Caki2 (cell line): ENCODE results near the gene PBXIP1. TPM values are rescaled to one million over a fixed set of nuclear protein-coding genes. Genes with fewer than 3 reads are reported as not detected.
"Not testable (repeated sequence)": the region's sequence is repeated elsewhere in the genome, so short reads cannot be mapped to it uniquely, and the experiment has no call there.

ENCODE experiments used
- DNase-seq: peaks from one replicate; pipeline ENCODE4 v3.0.0-alpha.2; 2015; ENCODE audit warnings: low read depth
- in situ Hi-C: cut with HindIII; loops from 2 replicates; pipeline ENCODE4 v1.10.0; 2016; ENCODE audit warnings: low sequenced_read_pairs, low pct_unique_long_range_greater_than_20kb, mixed read lengths
- total RNA-seq: library from RNA; depleted of rRNA; stranded (reverse); fragments of >200 nt; shearing (Covaris generic); gene quantifications from 2 replicates; pipeline ENCODE4 v1.2.3, GENCODE V29; 2014; ENCODE audit warnings: low replicate concordance

PBXIP1 gene
- total RNA-seq, 1 experiment from 2014 or later, result 33.0 TPM

DNA sequence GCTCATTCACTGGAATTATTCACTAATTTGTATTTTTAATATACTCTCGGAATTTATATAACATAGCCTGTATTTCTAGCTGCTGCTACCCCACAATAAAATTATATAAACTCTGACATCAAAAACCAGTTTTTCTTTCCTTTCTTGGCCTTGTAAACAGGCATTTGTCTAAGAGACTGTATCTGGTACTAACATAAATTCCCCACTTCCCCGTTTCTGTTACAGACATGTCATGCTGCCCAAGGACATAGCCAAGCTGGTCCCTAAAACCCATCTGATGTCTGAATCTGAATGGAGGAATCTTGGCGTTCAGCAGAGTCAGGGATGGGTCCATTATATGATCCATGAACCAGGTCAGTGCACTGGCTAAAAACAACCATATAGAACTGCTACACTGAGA, 21.9 kb upstream of the PBXIP1 start:
- DNase-seq, in situ Hi-C loops: not testable (repeated sequence)

DNA sequence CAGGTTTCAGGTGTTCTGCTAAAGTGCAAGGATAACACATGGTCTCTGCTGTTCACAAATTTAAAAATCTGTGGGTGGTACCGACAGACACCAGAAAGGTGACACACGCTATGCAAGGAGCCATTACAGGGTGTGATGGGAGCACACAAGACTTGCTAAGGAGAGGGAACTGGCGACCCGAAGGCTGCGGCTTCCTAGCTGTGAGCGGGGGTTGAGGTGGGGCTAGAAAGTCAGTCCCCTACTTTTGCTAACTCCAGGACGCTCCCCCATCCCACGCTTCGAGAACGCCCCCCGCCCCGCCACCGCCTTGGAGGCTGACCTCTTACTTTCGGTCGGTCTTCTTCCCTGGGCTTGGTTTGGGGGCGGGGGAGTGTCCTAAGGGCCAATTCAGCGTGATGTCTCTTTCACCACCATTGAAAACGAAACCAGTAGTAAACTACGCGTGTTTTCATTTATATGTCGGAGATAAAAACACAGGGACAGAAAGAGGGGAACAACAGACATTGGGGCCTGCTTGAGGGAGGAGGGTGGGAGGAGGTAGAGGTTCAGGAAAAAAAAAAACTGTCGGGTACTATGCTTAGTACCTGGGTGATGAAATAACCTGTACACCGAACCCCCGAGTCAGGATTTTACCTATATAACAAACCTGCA, 19.6 kb upstream of the PBXIP1 start:
- in situ Hi-C loops, result no loop called here
- peak; percentile 63 for DNase-seq

DNA sequence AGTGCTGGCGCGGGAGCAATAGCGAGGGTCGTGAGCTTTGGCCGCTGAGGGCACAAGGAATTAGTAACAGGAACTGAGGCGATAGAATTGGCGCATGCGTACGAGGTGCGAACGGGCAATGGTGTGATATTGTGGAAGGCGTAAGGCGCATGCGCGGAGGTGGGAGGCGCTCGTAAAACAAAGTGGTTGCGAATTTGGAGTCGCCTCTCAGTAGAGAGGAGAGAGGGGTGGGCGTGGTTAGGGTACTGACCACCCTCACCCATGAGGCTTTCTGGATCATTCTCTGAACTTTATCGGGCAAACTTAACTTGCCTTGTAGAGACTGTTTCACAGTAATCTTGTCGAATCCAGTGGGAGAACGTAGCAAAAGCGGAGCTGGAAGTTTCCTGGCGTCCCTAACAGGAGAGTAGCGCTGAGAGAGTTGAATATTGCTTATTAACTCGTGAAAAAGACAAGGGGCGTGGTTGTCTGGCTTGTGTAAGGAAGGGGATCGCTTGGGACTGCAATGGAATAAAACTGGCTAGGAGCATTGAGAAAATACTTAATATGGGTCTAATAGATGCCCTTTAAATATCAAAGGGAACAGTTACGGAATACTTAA, 19.0 kb upstream of the PBXIP1 start:
- peak; percentile 96 for DNase-seq
- in situ Hi-C loops, result no loop called here

DNA sequence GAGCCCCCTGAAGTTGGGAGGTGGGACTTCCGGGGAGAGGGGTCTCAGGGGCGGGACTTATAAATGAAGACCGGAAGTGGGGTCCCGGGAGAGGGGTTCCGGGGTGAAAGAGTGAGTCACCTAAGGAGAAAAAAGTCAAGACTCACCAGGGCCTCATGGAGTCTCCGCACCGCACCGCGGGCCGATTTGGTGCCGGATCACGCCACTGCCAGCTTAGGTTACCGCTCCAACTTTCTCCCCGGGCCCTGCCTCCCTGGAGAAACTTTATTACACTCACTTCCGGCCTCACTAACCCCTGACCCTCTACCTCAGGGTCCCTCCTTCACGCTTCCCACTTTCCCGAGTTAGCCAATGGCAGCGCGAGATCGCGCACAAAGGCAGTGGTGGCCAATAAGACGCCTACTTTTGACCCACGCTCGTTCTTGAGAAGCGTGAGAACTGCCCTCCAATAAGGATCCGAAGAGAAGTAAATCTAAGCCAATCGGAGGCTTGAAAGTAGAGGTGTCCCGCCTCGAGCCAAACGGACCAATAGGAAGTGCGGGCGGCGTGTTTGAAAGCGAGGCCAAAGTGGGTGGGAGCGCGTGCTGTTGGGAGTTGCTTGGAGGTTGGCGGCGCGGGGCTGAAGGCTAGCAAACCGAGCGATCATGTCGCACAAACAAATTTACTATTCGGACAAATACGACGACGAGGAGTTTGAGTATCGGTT, 18.4 kb upstream of the PBXIP1 start, which contains the start of gene CKS1B:
TSS of gene CKS1B (plus strand) at position 580 of the 706 bp plus-strand sequence. CDS start at position 645, 65 bp downstream.
- in situ Hi-C loops, result no loop called here
- peak; percentile 100 for DNase-seq

DNA sequence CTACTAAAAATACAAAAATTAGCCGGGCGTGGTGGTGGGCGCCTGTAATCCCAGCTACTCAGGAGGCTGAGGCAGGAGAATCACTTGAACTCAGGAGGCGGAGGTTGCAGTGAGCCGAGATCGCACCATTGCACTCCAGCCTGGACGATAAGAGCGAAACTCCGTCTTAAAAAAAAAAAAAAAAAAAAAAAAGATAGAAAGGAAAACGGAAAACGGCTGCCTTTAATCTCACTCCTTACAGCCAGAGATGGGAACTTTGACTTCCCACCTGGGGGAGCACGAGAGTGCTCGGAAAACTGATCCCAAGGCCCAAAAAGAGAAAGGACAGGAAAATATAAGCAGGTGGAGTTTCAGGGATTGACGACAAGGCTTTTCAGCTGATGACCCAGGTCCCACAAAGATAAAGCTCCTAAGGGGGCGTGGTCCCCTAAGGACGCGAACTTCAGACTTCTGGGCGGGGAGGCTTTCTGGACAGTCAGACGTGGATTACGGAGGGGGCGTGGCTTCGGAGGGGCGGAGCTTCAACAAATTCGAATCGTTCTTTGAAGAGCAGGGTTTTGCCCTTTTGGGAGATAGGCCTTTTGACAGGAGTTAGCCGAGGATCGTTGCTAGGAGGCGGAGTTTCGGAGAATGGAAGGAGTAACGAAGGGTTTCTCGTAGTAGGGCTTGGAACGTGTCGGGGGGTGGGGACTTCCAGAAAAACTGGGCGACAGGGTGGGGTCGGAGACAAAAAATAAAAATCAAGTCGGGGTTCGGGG, 17.6 kb upstream of the PBXIP1 start:
- in situ Hi-C loops, result no loop called here
- DNase-seq, result peak; percentile 98

DNA sequence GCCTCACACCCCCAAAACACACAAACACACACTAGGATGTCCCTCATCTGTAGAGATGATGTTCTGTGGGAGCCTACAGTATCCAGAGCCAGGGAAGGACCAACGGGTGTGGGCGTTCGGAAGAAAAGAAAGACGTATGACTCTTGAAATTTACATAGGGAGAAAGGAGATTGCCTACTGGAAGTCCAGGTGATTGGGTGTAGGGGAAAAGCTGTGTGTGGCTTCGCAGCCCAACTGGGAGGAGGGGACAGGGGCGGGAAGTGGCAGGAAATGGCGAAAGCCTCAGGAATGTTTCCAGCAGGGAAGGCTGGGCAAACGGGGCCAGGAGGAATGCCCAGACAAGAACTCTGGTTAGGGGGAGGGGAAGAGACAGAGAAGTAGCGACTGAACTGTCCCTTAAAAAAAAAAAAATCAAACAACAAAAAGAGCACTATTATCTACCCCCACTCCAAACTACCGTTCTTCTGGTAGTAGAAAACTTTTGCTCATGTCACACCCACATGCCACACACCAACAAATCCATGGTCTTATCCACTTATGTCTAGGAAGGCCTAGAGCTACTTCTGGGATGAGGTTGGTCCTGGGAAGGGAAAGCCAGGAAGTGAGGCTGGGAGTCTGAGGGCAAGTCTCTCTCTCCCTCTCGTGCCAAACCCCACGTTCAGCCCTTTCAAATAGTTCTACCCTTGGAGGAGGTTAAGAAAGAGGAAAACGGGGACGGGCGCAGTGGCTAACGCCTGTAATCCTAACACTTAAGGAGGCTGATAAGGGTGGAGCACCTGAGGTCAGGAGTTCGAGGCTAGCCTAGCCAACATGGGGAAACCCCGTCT, 16.8 kb upstream of the PBXIP1 start:
- DNase-seq, result peak; percentile 97
- in situ Hi-C loops, result no loop called here

DNA sequence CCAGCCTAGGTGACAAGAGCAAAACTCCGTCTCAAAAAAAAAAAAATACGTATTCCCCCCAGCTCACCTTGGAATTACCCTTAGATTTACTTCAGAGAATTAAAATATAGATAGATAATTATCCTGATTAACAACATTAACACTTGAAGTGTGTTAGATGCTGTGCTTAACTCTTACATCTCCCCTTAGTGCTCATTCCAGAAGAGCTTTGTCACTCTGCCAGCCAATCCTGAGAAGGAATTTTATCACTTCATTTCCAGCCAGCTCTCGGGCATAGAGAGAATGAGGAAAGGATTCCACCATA, 16.3 kb upstream of the PBXIP1 start:
- in situ Hi-C loops, result no loop called here
- DNase-seq, result no peak

DNA sequence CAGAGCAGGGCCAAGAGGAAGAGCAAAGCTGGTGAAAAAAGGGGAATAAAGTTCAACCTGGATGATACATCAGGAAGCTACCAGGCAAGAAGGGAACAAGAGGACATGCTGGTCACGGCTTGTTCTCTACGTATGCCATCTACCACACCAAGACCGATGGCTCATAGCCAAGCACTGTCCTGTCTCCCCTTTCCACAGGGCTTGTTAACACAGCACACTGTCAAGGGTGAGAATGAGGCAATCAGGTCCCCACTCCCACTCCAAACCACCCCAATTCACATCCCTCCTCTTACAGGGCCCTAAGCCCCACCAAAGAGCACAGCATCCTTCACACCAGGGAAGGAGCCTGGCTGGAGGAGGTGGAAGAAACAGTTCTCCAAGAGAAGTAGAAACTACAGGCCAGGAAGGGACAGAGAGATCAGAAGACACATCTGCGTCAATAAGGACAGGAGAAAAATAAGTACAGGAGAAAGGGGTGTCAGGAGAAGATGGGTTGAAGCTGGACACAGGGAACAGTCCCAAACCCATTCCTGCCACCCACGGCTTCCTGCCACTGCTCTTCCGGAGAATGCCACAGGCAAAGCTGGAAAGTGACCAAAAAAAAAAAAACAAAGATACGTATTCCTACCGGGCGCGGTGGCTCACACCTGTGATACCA, 15.6 kb upstream of the PBXIP1 start:
- no peak for DNase-seq
- in situ Hi-C loops, result no loop called here

DNA sequence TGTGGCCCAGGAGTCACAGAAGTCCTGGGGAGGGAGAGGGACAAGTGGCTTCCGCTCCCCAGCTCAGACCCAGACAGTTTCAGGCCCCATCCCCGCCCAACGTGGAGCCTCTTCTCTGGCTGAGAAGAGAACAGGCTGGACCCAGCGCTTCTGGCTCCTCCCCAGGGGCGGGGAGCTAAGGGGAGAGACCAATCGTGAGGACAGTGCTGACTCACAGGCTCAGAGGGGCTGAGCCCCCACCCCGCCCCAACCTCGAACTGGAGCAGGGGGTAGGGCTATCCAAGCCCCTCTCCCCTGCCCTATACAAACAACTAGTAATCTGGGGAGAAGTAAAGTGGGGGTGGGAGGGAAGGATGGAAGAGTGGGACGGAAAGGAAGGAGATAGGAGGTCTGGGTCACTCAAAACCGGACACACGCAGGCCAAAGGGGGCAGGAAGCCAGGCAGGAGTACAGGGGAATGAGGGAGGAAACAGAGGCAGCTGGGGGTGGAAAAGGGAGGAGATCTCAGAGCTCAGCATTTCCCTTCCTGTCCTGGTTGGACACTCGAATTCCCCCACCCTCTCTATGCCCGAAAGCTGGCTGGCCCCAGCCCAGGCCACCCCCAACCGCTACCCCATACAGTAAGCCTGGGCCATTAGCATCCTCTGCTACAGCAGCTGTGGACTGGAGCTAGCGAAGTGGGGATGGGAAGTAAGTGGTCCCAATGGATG, 14.9 kb upstream of the PBXIP1 start, which contains the start of gene SHC1:
TSS of gene SHC1 (minus strand) at position 117 of the 710 bp plus-strand sequence. CDS start 221 bp downstream, outside the sequence.
- in situ Hi-C loops, result no loop called here
- DNase-seq, result peak; percentile 87

DNA sequence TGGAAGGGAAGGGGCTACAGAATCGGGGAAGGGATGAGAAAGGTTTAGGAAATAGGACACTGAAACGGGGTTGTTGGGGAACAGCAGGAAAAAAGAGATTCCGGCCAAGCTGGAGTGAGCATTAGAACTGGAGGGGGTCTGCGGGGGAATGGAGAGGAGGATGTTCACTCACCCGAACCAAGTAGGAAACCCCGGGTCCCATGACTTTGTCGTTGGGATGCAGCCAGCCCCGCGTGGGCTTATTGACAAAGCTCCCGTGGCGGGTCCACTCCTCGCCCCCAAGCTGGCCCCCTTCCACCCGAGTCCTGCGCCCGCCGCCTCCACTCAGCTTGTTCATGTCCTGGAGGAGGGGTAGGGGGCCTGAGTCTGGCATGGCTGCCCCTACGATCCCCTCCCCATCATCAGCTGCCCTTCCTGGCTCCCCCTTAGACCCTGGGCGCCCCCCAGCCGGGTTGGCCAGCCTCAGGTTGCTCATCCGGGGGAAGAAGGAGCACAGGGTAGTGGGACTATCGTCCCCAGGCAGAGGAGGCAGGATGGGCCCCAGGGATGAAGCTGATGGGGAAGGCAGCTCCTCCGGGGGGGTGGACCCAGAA, 14.1 kb upstream of the PBXIP1 start:
- in situ Hi-C loops, result no loop called here
- no peak for DNase-seq

DNA sequence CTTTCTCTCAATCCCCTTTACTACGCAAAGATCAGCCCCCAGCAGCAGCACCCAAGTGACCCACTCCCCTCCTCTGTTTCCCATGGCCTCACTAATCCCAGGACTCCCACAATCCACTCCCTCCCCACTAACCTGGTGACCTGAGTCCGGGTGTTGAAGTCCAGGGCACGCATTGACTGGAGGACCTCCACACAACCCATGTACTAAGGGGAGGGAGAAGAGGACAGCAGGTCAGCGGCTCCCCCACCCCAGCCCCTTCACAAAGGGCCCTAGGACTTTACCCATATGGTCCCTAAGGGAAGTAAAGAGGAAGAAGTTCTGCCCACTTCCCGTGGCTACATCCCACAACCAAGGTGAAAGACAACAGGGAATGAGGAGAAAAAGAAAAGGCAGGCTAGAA, 13.3 kb upstream of the PBXIP1 start:
- in situ Hi-C loops, result no loop called here
- no peak for DNase-seq

DNA sequence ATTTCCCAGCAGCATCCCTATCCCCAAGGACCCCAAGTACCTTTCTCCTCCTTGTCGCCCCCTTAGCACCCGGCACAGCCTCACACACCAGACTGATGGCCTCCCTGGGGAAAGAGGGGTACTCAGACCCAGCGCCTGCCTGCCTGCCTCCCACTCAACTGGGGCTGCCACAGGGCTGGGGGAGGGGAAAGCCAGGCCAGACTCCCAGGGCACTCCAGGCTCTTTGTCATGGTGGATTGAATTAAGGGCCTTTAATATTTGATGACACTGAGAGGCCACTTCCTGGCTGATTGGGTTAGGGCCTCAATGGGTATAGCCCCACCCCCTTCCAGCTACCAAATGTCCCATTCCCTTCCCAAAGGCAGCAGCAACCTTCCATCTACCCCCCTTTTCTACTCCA, 12.8 kb upstream of the PBXIP1 start:
- DNase-seq, result no peak
- in situ Hi-C loops, result no loop called here

DNA sequence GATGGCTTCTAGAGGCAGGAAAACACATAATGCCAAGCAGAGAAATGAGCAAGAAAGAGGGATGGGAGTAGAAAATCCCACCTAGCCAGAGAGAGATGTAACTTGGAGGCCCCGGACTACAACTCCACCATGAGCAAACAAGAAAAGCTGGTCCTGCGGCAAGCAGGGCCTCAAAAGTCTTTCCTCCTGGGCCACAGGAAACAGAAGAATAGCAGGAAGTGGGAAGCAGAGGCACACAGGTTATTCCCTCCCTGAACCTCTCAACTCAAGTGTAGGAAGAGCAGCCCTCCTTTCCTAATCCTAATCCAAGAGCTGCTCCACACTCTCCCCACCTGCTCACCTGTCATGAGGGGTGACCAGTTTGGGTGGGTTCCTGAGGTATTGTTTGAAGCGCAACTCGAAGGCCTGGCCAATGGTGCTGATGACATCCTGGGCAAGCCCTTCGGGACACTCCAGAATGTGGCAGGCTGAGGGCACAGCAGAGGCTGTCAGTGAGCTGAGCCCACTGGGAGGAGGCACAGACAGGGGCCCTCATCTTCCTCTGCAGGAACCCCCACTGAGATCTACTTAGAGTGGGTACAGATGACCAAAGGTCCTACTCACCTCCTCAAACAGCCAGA, 11.5 kb upstream of the PBXIP1 start:
- in situ Hi-C loops, result no loop called here
- DNase-seq, result no peak

DNA sequence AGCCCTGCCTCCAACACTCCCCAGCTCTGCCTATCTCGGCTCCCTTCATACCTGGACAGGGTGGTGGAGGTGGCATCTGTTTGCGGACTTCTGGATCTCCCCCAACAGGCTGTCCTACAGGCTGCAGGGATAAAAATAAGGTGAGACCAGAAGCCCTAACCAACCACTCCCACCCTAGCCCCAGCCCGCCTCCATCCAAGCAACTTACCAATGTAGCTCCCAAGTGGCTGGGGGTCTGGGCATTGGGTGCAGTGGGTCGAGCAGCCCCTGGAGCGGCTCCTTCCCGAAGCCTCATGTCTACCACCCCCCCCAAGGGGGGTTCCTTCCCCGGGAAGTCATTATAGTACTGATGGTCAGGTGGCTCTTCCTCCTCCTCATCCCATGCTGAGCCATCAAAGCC, 10.2 kb upstream of the PBXIP1 start:
- no peak for DNase-seq
- in situ Hi-C loops, result no loop called here

DNA sequence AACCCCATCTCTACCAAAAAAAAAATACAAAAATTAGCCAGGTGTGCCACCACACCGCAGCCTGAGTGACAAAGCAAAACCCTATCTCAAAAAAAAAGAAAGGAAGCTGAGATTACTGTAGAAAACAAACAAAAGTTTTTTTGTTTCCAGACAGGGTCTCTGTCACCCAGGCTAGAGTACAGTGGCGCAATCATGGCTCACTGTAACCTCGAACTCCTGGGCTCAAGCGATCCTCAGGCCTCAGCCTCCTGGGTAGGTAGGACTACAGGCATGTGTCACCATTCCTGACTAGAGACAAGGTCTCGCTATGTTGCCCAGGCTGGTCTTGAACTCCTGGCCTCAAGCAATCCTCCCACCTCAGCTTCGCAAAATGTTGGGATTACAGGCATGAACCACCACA, 8.5 kb upstream of the PBXIP1 start:
- DNase-seq, result no peak
- in situ Hi-C loops, result no loop called here

DNA sequence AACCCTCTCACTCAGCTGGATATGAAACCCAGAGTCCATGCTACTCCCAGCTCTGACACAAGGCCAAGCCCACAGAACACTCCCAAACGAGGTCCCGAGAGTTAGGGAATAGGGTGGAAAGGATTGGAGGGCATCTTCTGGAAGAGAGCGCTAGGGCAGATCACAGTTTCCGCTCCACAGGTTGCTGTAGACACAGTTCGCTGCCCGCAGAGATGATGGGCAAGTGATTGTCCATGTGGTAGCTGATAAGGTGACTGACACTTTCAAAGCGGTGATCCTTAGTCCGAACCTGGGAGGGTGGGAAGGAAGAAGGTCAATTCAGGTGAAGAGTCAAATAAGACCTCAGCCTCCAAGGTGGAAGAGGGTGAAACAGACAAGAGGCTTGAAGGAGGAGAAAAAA, 7.7 kb upstream of the PBXIP1 start:
- in situ Hi-C loops, result no loop called here
- DNase-seq, result no peak
